Skeletal muscle tissue (tissue), 4 donors: ENCODE measurements around the gene PTRH1. TPM values are rescaled to one million over a fixed set of nuclear protein-coding genes. Genes with fewer than 3 reads are reported as not detected.

ENCODE experiments used
- H3K27ac ChIP-seq: one replicate; pipeline ENCODE4 v1.7.0; 2013; ENCODE audit warnings: mild to moderate bottlenecking, low read depth, low read length, inconsistent platforms
- H3K27me3 ChIP-seq, 3 donors: one replicate each; pipeline ENCODE4 v1.7.0; 2013; ENCODE audit warnings: low read length in 3 of 3; ENCODE audit not compliant: control insufficient read depth in 3 of 3, insufficient read depth in 3 of 3
- H3K36me3 ChIP-seq, 3 donors: one replicate each; pipeline ENCODE4 v1.7.0; 2013; ENCODE audit warnings: low read length in 3 of 3; ENCODE audit not compliant: control insufficient read depth in 3 of 3, insufficient read depth in 3 of 3
- H3K4me1 ChIP-seq, 3 donors: one replicate each; pipeline ENCODE4 v1.7.0; 2013; ENCODE audit warnings: low read length in 3 of 3, mild to moderate bottlenecking in 3 of 3; ENCODE audit not compliant: control insufficient read depth in 3 of 3, insufficient read depth in 3 of 3
- H3K4me3 ChIP-seq, 3 donors: one replicate each; pipeline ENCODE4 v1.7.0; 2013; ENCODE audit warnings: low read length in 3 of 3
- H3K9ac ChIP-seq, 3 donors: one replicate each; pipeline ENCODE4 v1.7.0; 2013; ENCODE audit warnings: low read length in 3 of 3, mild to moderate bottlenecking in 3 of 3, moderate library complexity in 2 of 3, low read depth in 1 of 3
- H3K9me3 ChIP-seq, 3 donors: one replicate each; pipeline ENCODE4 v1.7.0; 2013; ENCODE audit warnings: low read length in 3 of 3; ENCODE audit not compliant: control insufficient read depth in 3 of 3
- total RNA-seq: library from RNA; depleted of rRNA; stranded (reverse); fragments of >200 nt; gene quantifications from one replicate; pipeline ENCODE4 v1.2.3, GENCODE V29; 2014
- donor health status: Osteomylitis.

The PTRH1 gene
- total RNA-seq, 1 donor from 2014 or later: 8.4 TPM

GRCh38 chr9:127741831-127742434, 26.5 kb upstream of the PTRH1 start:
- Histone ChIP-seq H3K27ac (peak overlapping the region; percentile 76), H3K4me1 (peaks cover 11 to 16% (median 12%) of the 10 kb centered on the region in 3 donors), H3K36me3 (peaks cover 0 to 9% (median 6%) of the 10 kb centered on the region in 3 donors), H3K27me3 (no peaks in the 10 kb centered on the region), H3K9me3 (no peaks in the 10 kb centered on the region), H3K9ac (peak overlapping the region in 1 of 3 donors; percentile 23), H3K4me3 (peak overlapping the region in 1 of 3 donors; percentile 40)

- Histone ChIP-seq H3K36me3 (peaks cover 0 to 5% (median 3%) of the 10 kb centered on the region in 3 donors), H3K27me3 (no peaks in the 10 kb centered on the region), H3K27ac (peak overlapping the region; percentile 76), H3K4me3 (no peak overlapping the region), H3K9ac (peak overlapping the region in 1 of 3 donors; percentile 62), H3K9me3 (no peaks in the 10 kb centered on the region), H3K4me1 (peaks cover 12 to 18% (median 16%) of the 10 kb centered on the region in 3 donors)
These were observed 24.3 kb upstream of the PTRH1 start for GRCh38 chr9:127739614-127740330.

GRCh38 chr9:127738666-127739065, 23.2 kb upstream of the PTRH1 start:
- Histone ChIP-seq H3K4me1 (peaks cover 18 to 27% (median 25%) of the 10 kb centered on the region in 3 donors), H3K4me3 (no peak overlapping the region), H3K27me3 (no peaks in the 10 kb centered on the region), H3K9me3 (no peaks in the 10 kb centered on the region), H3K27ac (no peak overlapping the region), H3K9ac (no peak overlapping the region), H3K36me3 (peaks cover 0 to 3% (median 2%) of the 10 kb centered on the region in 3 donors)

DNA sequence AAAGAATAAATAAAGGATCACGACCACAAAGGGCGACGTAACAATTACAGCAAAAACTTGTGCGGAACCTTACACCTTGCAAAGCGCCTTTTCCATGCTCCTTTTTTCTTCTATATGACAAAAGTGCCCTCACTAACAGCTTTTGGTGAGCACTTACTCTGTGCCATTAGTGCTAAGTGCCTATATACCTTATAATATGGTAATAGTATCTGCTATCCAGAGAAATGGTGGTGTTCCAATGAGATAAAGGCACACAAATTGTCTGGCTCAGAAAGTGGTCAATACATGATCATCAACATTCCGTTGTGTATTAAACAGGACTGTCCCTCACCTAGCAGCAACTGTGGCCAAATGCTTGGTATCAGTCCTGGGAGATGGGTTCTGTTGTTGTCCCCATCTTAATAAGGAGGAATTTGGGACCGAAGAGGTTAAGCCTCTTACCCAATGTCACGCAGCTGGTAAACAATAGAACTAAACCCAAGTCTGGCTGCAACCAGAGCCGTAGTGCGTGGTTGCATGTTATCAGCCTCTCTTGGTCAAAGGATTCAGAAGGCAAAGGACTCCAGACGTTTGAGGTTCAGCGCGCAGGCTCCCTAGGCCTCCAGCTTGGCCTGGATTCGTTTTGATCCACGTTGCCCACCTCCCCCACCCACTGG, 20.2 kb upstream of the PTRH1 start:
- Histone ChIP-seq H3K9ac (no peak overlapping the region), H3K27ac (peak overlapping the region; percentile 91), H3K4me1 (peaks cover 14 to 22% (median 22%) of the 10 kb centered on the region in 3 donors), H3K36me3 (peaks cover 6 to 26% (median 19%) of the 10 kb centered on the region in 3 donors), H3K9me3 (no peaks in the 10 kb centered on the region), H3K27me3 (no peaks in the 10 kb centered on the region), H3K4me3 (no peak overlapping the region)

- no peaks in the 10 kb centered on the region for H3K27me3 ChIP-seq
- peak within 1 kb of the TSS; percentile 71 to 89 (median 89) for H3K9ac ChIP-seq
- H3K9me3 ChIP-seq: no peaks in the 10 kb centered on the region
- H3K36me3 ChIP-seq: peaks cover 6 to 28% (median 21%) of the 10 kb centered on the region in 3 donors
- H3K4me3 ChIP-seq: peak within 1 kb of the TSS; percentile 77 to 91 (median 84)
- H3K4me1 ChIP-seq: peaks cover 9 to 17% (median 16%) of the 10 kb centered on the region in 3 donors
- H3K27ac ChIP-seq: peak within 1 kb of the TSS; percentile 91
These were observed 19.5 kb upstream of the PTRH1 start, which contains the start of gene TOR2A for GRCh38 chr9:127734747-127735529. TSS of gene TOR2A (minus strand) at chr9:127735294. CDS start at chr9:127735270, 24 bp downstream.

- Histone ChIP-seq H3K27me3 (no peaks in the 10 kb centered on the region), H3K9me3 (no peaks in the 10 kb centered on the region), H3K27ac (peak overlapping the region; percentile 91), H3K4me3 (peak overlapping the region; percentile 77 to 91 (median 84)), H3K9ac (peak overlapping the region; percentile 71 to 89 (median 89)), H3K4me1 (peaks cover 6 to 14% (median 13%) of the 10 kb centered on the region in 3 donors), H3K36me3 (peaks cover 6 to 28% (median 21%) of the 10 kb centered on the region in 3 donors)
These were observed 18.8 kb upstream of the PTRH1 start for GRCh38 chr9:127734247-127734746.

- Histone ChIP-seq H3K4me1 (peaks cover 6 to 14% (median 13%) of the 10 kb centered on the region in 3 donors), H3K27me3 (no peaks in the 10 kb centered on the region), H3K4me3 (no peak overlapping the region), H3K36me3 (peaks cover 6 to 28% (median 21%) of the 10 kb centered on the region in 3 donors), H3K9me3 (no peaks in the 10 kb centered on the region), H3K27ac (no peak overlapping the region), H3K9ac (no peak overlapping the region)
These were observed 18.2 kb upstream of the PTRH1 start for GRCh38 chr9:127733614-127734013.

- H3K4me3 ChIP-seq: no peak overlapping the region
- H3K9me3 ChIP-seq: no peaks in the 10 kb centered on the region
- H3K9ac ChIP-seq: no peak overlapping the region
- no peak overlapping the region for H3K27ac ChIP-seq
- peaks cover 6 to 24% (median 21%) of the 10 kb centered on the region in 3 donors for H3K36me3 ChIP-seq
- H3K4me1 ChIP-seq: peaks cover 6 to 14% (median 13%) of the 10 kb centered on the region in 3 donors
- H3K27me3 ChIP-seq: no peaks in the 10 kb centered on the region
These were observed 17.0 kb upstream of the PTRH1 start for GRCh38 chr9:127732444-127732843.

DNA sequence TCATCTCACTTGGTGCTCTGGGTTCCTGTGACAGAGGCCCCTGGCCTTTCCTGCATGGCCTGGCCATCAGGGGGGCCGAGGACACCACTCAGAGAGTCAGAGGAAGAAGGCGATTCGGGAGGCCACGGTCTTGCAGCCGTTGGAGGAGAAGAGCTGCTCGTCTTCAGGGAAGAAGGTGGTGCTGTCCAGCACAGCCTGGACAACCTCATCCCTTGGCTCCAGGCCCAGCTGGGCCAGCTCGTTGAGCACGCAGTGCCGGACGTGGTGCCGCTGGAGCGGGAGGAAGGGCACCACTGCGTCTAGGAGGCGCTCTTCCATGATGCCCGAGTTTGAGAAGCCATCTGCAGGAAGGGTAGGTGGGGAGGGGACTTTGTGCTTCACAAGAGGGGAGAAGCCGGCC, 16.5 kb upstream of the PTRH1 start:
- Histone ChIP-seq H3K4me3 (no peak overlapping the region), H3K27ac (no peak overlapping the region), H3K27me3 (no peaks in the 10 kb centered on the region), H3K36me3 (peaks cover 6 to 24% (median 21%) of the 10 kb centered on the region in 3 donors), H3K4me1 (peaks cover 6 to 14% (median 13%) of the 10 kb centered on the region in 3 donors), H3K9me3 (no peaks in the 10 kb centered on the region), H3K9ac (no peak overlapping the region)
